HepG2 (cell line): ENCODE data around the gene PCBP1. TPM values are rescaled to one million over a fixed set of nuclear protein-coding genes. Genes with fewer than 3 reads are reported as not detected.

ENCODE experiments used
- CBX2 ChIP-seq, 2 experiments: fragments of 200-600 bp in 1 of 2; sonication (generic); formaldehyde crosslinking in 1 of 2; IDR thresholded peaks; 2 replicates each; pipeline versions ENCODE4 v1.7.0 to v1.8.1; 2018 to 2022; ENCODE audit warnings: low read depth in 2 of 2, low read length in 1 of 2, mild to moderate bottlenecking in 1 of 2, missing genetic modification reagents in 1 of 2
- CEBPB ChIP-seq: IDR thresholded peaks from 2 replicates; pipeline ENCODE4 v1.6.1; 2011; ENCODE audit warnings: low read depth, low read length, improper control_type of control experiment, borderline replicate concordance
- JUN ChIP-seq: sonication (generic); formaldehyde crosslinking; IDR thresholded peaks from 2 replicates; pipeline ENCODE4 v1.4.0; 2020; ENCODE audit warnings: mild to moderate bottlenecking, missing genetic modification reagents
- KMT2B ChIP-seq: IDR thresholded peaks from 2 replicates; pipeline ENCODE4 v1.6.1; 2016; ENCODE audit warnings: missing genetic modification reagents, missing compliant biosample characterization
- LCORL ChIP-seq, 2 experiments: fragments of 450-650 bp in 1 of 2; sonication (generic) in 1 of 2; formaldehyde crosslinking in 1 of 2; IDR thresholded peaks; 2 replicates each; pipeline versions ENCODE4 v1.5.0 to v1.6.1; 2017 to 2020; ENCODE audit warnings: antibody characterized with exemption in 1 of 2, missing genetic modification reagents in 1 of 2
- MED13 ChIP-seq: sonication (generic); formaldehyde crosslinking; IDR thresholded peaks from 2 replicates; pipeline ENCODE4 v1.5.0; 2020; ENCODE audit warnings: missing genetic modification reagents
- RXRA ChIP-seq: sonication (generic); formaldehyde crosslinking; IDR thresholded peaks from 2 replicates; pipeline ENCODE4 v1.5.1; 2020; ENCODE audit warnings: missing genetic modification reagents
- ZFP36L2 ChIP-seq: sonication (generic); formaldehyde crosslinking; IDR thresholded peaks from 2 replicates; pipeline ENCODE4 v1.4.0; 2020; ENCODE audit warnings: missing genetic modification reagents
- ZNF318 ChIP-seq: sonication (generic); formaldehyde crosslinking; IDR thresholded peaks from 2 replicates; pipeline ENCODE4 v1.4.0; 2020; ENCODE audit warnings: mild to moderate bottlenecking, missing genetic modification reagents
- ZNF513 ChIP-seq: sonication (generic); formaldehyde crosslinking; conservative IDR thresholded peaks from 2 replicates; pipeline ENCODE4 v1.5.0; 2020; ENCODE audit warnings: missing genetic modification reagents
- ZNF567 ChIP-seq: sonication (generic); formaldehyde crosslinking; IDR thresholded peaks from 2 replicates; pipeline ENCODE4 v1.8.1; 2023; ENCODE audit warnings: mild to moderate bottlenecking, missing genetic modification reagents, borderline replicate concordance
- ZNF674 ChIP-seq: sonication (generic); formaldehyde crosslinking; IDR thresholded peaks from 2 replicates; pipeline ENCODE4 v1.5.0; 2020; ENCODE audit warnings: low read depth, mild to moderate bottlenecking, missing genetic modification reagents
- ZNF7 ChIP-seq: IDR thresholded peaks from 2 replicates; pipeline ENCODE4 v1.6.1; 2016; ENCODE audit warnings: missing biosample characterization, missing genetic modification reagents
- polyA plus RNA-seq, 8 experiments: library from polyadenylated mRNA; depleted of rRNA in 3 of 8; stranded (reverse) in 7 of 8; unstranded in 1 of 8; fragments of >200 nt; fragmentation: Illumina TruSeq in 4 of 8; extraction: Trizol in 4 of 8; gene quantifications; 2 replicates each; pipeline versions ENCODE4 v1.2.1 to v1.2.3, GENCODE V29; 2011 to 2016; ENCODE audit warnings: low read depth in 4 of 8, missing spikeins in 1 of 8, mixed read lengths in 1 of 8; ENCODE audit not compliant: insufficient read depth in 1 of 8
- total RNA-seq, 5 experiments: library from RNA; depleted of rRNA; stranded (reverse); fragments of >200 nt; fragmentation: Illumina TruSeq; extraction: Trizol; gene quantifications; 2 replicates each; pipeline ENCODE4 v1.2.3, GENCODE V29; 2016; ENCODE audit warnings: low read depth in 1 of 5
- TF ChIP-seq, protein P1 (sequence below): IDR thresholded peaks from 2 replicates; pipeline ENCODE4 v1.6.1; 2016; ENCODE audit warnings: mild to moderate bottlenecking

PCBP1 gene
- total and polyA plus RNA-seq, 2 of the 13 experiments (the other 11 are each of a cell fraction or from before 2014, with no cell fraction given), result 32.0 to 137 TPM

DNA sequence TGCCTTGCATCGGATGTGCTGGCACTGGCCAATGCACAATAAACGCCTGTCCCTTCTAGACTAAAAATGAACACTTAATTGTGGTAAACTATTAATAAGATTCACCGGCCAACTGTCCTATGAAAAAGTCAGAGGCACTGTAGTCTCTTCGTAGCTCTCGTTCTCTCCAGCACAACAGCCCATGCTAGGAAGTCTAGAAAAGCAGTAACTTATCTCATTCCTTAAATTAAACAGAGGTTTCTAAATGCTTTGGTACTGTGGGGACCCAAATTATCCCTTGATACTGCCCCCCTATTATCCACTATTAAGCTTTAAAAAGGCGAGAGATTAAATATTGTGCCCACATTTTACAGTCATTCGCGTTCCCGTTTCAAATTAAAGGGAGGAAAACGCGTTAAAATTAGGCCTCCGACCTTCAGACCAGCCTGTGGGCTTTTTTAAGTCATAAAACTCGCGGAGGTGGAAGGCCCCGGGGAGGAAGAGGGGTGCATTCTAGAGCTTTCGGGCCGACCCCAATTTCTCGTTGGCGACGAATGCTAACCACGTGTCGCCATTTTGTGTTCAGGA lies 1.5 kb upstream of the PCBP1 start (continued):
- TF ChIP-seq ZNF513 (CRISPR knock-in tag) (no peak), ZFP36L2 (CRISPR knock-in tag) (no peak), RXRA (CRISPR knock-in tag) (no peak), ZNF567 (CRISPR knock-in tag) (no peak; the same call in 1 of the 2 replicates), LCORL (IDR thresholded peaks at IDR 0.05) (no peak), LCORL (CRISPR knock-in tag; IDR thresholded peaks at IDR 0.05) (no peak), CEBPB (no peak), ZNF318 (CRISPR knock-in tag) (no peak), JUN (CRISPR knock-in tag) (no peak), CBX2 (IDR thresholded peaks at IDR 0.05; ENCODE audit: low read depth, low read length) (no peak), CBX2 (CRISPR knock-in tag; IDR thresholded peaks at IDR 0.05; ENCODE audit: low read depth) (no peak), MED13 (CRISPR knock-in tag) (no peak), ZNF7 (no peak), KMT2B (CRISPR knock-in tag) (no peak), ZNF674 (CRISPR knock-in tag) (no peak)
- TF ChIP-seq, protein P1, sequence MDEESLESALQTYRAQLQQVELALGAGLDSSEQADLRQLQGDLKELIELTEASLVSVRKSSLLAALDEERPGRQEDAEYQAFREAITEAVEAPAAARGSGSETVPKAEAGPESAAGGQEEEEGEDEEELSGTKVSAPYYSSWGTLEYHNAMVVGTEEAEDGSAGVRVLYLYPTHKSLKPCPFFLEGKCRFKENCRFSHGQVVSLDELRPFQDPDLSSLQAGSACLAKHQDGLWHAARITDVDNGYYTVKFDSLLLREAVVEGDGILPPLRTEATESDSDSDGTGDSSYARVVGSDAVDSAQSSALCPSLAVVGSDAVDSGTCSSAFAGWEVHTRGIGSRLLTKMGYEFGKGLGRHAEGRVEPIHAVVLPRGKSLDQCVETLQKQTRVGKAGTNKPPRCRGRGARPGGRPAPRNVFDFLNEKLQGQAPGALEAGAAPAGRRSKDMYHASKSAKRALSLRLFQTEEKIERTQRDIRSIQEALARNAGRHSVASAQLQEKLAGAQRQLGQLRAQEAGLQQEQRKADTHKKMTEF (CRISPR knock-in tag), result no peak
